C4-2B (cell line): Measurements from ENCODE around the gene PARVA.

ENCODE experiments used
- CTCF ChIP-seq: fragments of 450-650 bp; conservative IDR thresholded peaks from 2 replicates; pipeline ENCODE4 v1.5.1; 2017; ENCODE audit warnings: mild to moderate bottlenecking
- ZFX ChIP-seq: fragments of 450-650 bp; IDR thresholded peaks from 2 replicates; pipeline ENCODE4 v1.6.1; 2017

GRCh38 chr11:12394601-12395000, 17.2 kb downstream of the PARVA start:
- TF ChIP-seq CTCF (no peak), ZFX (no peak)
